OCI-LY1 (cell line): ENCODE results near the gene TBL1X.

Experiments used
- CTCF ChIP-seq: fragments of 200-600 bp; sonication (generic), shearing (Covaris generic); IDR thresholded peaks from 2 replicates; pipeline ENCODE4 v1.5.1; 2017; ENCODE audit warnings: mild to moderate bottlenecking, antibody characterized with exemption, low read length, moderate library complexity, mixed read lengths
- EZH2 ChIP-seq: fragments of 200-600 bp; sonication (generic), shearing (Covaris generic); IDR thresholded peaks from 2 replicates; pipeline ENCODE4 v1.8.0; 2017; ENCODE audit warnings: borderline replicate concordance, mixed run types, mild to moderate bottlenecking, antibody characterized with exemption, low read length, moderate library complexity, mixed read lengths

- TF ChIP-seq CTCF (no peak), EZH2 (no peak)
Measured at GRCh38 chrX:9605484-9605883, 140.6 kb downstream of the TBL1X start.
